HEK293 (cell line): Measurements from ENCODE around the gene VAV3.
A peak's percentile ranks its signal among the peaks of the same experiment; 100 is the strongest.

Source experiments
- CTCF ChIA-PET: fragments of 350-600 bp; formaldehyde crosslinking; extraction: SDS; loops from one replicate; lab custom pipeline; 2021; ENCODE audit warnings: antibody characterized with exemption; lab: Yijun Ruan, JAX
- POLR2A ChIA-PET: fragments of 300-600 bp; formaldehyde crosslinking; extraction: SDS; loops from one replicate; lab custom pipeline; 2020; ENCODE audit warnings: antibody characterized with exemption, inconsistent platforms; lab: Yijun Ruan, JAX
- H3K27ac ChIP-seq: fragments of 200-500 bp; sonication (Bioruptor generic); 2 replicates; pipeline ENCODE4 v1.5.1; 2014; ENCODE audit warnings: low read depth, low read length, control low read depth, inconsistent platforms; ENCODE audit errors: extremely low read depth
- H3K36me3 ChIP-seq, 2 experiments: fragments of 200-500 bp in 1 of 2; sonication (Bioruptor generic) in 1 of 2; 1 replicate in 1 of 2; 2 replicates in 1 of 2; pipeline ENCODE4 v1.5.1; 2014 to 2017; ENCODE audit warnings: inconsistent platforms in 2 of 2, low read length in 2 of 2; ENCODE audit not compliant: control insufficient read depth in 2 of 2, insufficient read depth in 1 of 2
- H3K4me1 ChIP-seq: fragments of 200-500 bp; sonication (Bioruptor generic); 2 replicates; pipeline ENCODE4 v1.5.1; 2014; ENCODE audit warnings: mild to moderate bottlenecking, low read length, inconsistent platforms; ENCODE audit not compliant: control insufficient read depth, insufficient read depth
- H3K4me3 ChIP-seq: 2 replicates; pipeline ENCODE4 v1.5.1; 2011; ENCODE audit warnings: low read depth, mild to moderate bottlenecking, control low read depth, low read length, moderate library complexity
- H3K9me3 ChIP-seq: fragments of 200-500 bp; sonication (Bioruptor generic); 2 replicates; pipeline ENCODE4 v1.5.1; 2014; ENCODE audit warnings: low read depth, low read length, inconsistent platforms; ENCODE audit not compliant: control insufficient read depth, insufficient read depth
- BCL11B ChIP-seq: fragments of 450-650 bp; formaldehyde crosslinking; IDR thresholded peaks from 2 replicates; pipeline ENCODE4 v1.5.1; 2016; ENCODE audit warnings: low read depth, missing biosample characterization, missing genetic modification characterization
- FEZF1 ChIP-seq: fragments of 450-650 bp; formaldehyde crosslinking; IDR thresholded peaks from 2 replicates; pipeline ENCODE4 v1.5.1; 2016; ENCODE audit warnings: missing biosample characterization, missing genetic modification characterization
- HOXC10 ChIP-seq: sonication (generic); formaldehyde crosslinking; IDR thresholded peaks from 2 replicates; pipeline ENCODE4 v1.8.1; 2023; ENCODE audit warnings: mild to moderate bottlenecking, missing genetic modification reagents
- MEIS1 ChIP-seq: sonication (generic); formaldehyde crosslinking; IDR thresholded peaks from 2 replicates; pipeline ENCODE4 v1.8.1; 2022; ENCODE audit warnings: missing genetic modification reagents, mild to moderate bottlenecking, borderline replicate concordance
- PRDM10 ChIP-seq: fragments of 450-650 bp; formaldehyde crosslinking; IDR thresholded peaks from 2 replicates; pipeline ENCODE4 v1.5.1; 2016; ENCODE audit warnings: missing biosample characterization, missing genetic modification characterization
- SCRT2 ChIP-seq: fragments of 450-650 bp; formaldehyde crosslinking; IDR thresholded peaks from 2 replicates; pipeline ENCODE4 v1.5.1; 2016; ENCODE audit warnings: missing biosample characterization, missing genetic modification characterization
- ZBTB21 ChIP-seq: fragments of 450-650 bp; formaldehyde crosslinking; IDR thresholded peaks from 2 replicates; pipeline ENCODE4 v1.5.1; 2017; ENCODE audit warnings: missing biosample characterization, missing genetic modification characterization
- ZFP3 ChIP-seq: fragments of 450-650 bp; formaldehyde crosslinking; IDR thresholded peaks from 2 replicates; pipeline ENCODE4 v1.5.1; 2016; ENCODE audit warnings: low read depth, missing biosample characterization, missing genetic modification characterization
- ZFP41 ChIP-seq: fragments of 450-650 bp; formaldehyde crosslinking; IDR thresholded peaks from 2 replicates; pipeline ENCODE4 v1.5.1; 2016; ENCODE audit warnings: missing biosample characterization, missing genetic modification characterization, borderline replicate concordance
- ZNF132 ChIP-seq: fragments of 450-650 bp; formaldehyde crosslinking; IDR thresholded peaks from 2 replicates; pipeline ENCODE4 v1.5.1; 2017; ENCODE audit warnings: missing biosample characterization, missing genetic modification characterization, borderline replicate concordance
- ZNF169 ChIP-seq: fragments of 450-650 bp; formaldehyde crosslinking; IDR thresholded peaks from 2 replicates; pipeline ENCODE4 v1.5.1; 2016; ENCODE audit warnings: missing biosample characterization, missing genetic modification characterization
- ZNF19 ChIP-seq: fragments of 450-650 bp; formaldehyde crosslinking; IDR thresholded peaks from 2 replicates; pipeline ENCODE4; 2016; ENCODE audit warnings: missing biosample characterization, missing genetic modification characterization, low read depth
- ZNF214 ChIP-seq: fragments of 450-650 bp; formaldehyde crosslinking; IDR thresholded peaks from 2 replicates; pipeline ENCODE4 v1.5.1; 2017; ENCODE audit warnings: missing biosample characterization, mild to moderate bottlenecking, missing genetic modification characterization, borderline replicate concordance
- ZNF341 ChIP-seq: fragments of 450-650 bp; formaldehyde crosslinking; IDR thresholded peaks from 2 replicates; pipeline ENCODE4; 2016; ENCODE audit warnings: low read depth, missing biosample characterization, missing genetic modification characterization
- ZNF350 ChIP-seq: fragments of 450-650 bp; formaldehyde crosslinking; IDR thresholded peaks from 2 replicates; pipeline ENCODE4 v1.5.0; 2017; ENCODE audit warnings: missing biosample characterization, mild to moderate bottlenecking, missing genetic modification characterization
- ZNF398 ChIP-seq: fragments of 450-650 bp; formaldehyde crosslinking; IDR thresholded peaks from 2 replicates; pipeline ENCODE4 v1.5.1; 2017; ENCODE audit warnings: missing biosample characterization, missing genetic modification characterization
- ZNF433 ChIP-seq: fragments of 450-650 bp; formaldehyde crosslinking; IDR thresholded peaks from 2 replicates; pipeline ENCODE4 v1.5.1; 2016; ENCODE audit warnings: missing biosample characterization, missing genetic modification characterization, low read depth
- ZNF449 ChIP-seq: fragments of 450-650 bp; formaldehyde crosslinking; IDR thresholded peaks from 2 replicates; pipeline ENCODE4 v1.5.1; 2017; ENCODE audit warnings: missing biosample characterization, mild to moderate bottlenecking, missing genetic modification characterization, moderate library complexity
- ZNF518A ChIP-seq: fragments of 450-650 bp; formaldehyde crosslinking; conservative IDR thresholded peaks from 2 replicates; pipeline ENCODE4 v1.5.1; 2016; ENCODE audit warnings: low read depth, missing biosample characterization, missing genetic modification characterization
- ZNF548 ChIP-seq: fragments of 450-650 bp; formaldehyde crosslinking; IDR thresholded peaks from 2 replicates; pipeline ENCODE4 v1.5.1; 2016; ENCODE audit warnings: missing biosample characterization, missing genetic modification characterization
- ZNF580 ChIP-seq: fragments of 450-650 bp; formaldehyde crosslinking; IDR thresholded peaks from 2 replicates; pipeline ENCODE4 v1.5.1; 2016; ENCODE audit warnings: missing biosample characterization, missing genetic modification characterization
- ZNF843 ChIP-seq: fragments of 450-650 bp; formaldehyde crosslinking; IDR thresholded peaks from 2 replicates; pipeline ENCODE4 v1.5.1; 2016; ENCODE audit warnings: missing biosample characterization, missing genetic modification characterization
- ZXDB ChIP-seq: fragments of 450-650 bp; formaldehyde crosslinking; IDR thresholded peaks from 2 replicates; pipeline ENCODE4 v1.5.1; 2016; ENCODE audit warnings: missing biosample characterization, missing genetic modification characterization

Gene VAV3

GRCh38 chr1:107912656-107913055 is 52.3 kb downstream of the VAV3 start (continued):
- TF ChIP-seq ZNF398 (tag by site-specific recombination) = no peak
- no peak for TF ChIP-seq ZNF433 (tag by site-specific recombination)
- no peak for TF ChIP-seq SCRT2
- no peak for TF ChIP-seq ZBTB21
- TF ChIP-seq ZNF214 = no peak
- TF ChIP-seq ZNF548 (tag by site-specific recombination) = no peak
- TF ChIP-seq ZNF169 (tag by site-specific recombination) = no peak
- TF ChIP-seq ZFP3 (tag by site-specific recombination) = no peak

- no peak overlapping the region for H3K4me3 ChIP-seq
- H3K27ac ChIP-seq = no peak overlapping the region
- TF ChIP-seq FEZF1 = peak; percentile 60; the same call in 1 of the 2 replicates
- TF ChIP-seq ZNF843 (tag by site-specific recombination) = peak; percentile 59
- 0 out of 2 replicates have a peak, but pooled peaks have one; percentile 29 for TF ChIP-seq PRDM10 (tag by site-specific recombination)
- no peak for TF ChIP-seq ZFP41 (tag by site-specific recombination)
- TF ChIP-seq ZNF132 (tag by site-specific recombination) = no peak
- peak; percentile 45; the same call in 1 of the 2 replicates for TF ChIP-seq ZXDB
- no peak for TF ChIP-seq ZNF433 (tag by site-specific recombination)
- no peak for TF ChIP-seq ZNF449
- TF ChIP-seq ZNF19 (tag by site-specific recombination) = no peak
- TF ChIP-seq ZNF350 (tag by site-specific recombination) = no peak
- no peak for TF ChIP-seq ZNF580 (tag by site-specific recombination)
- no peak for TF ChIP-seq BCL11B (tag by site-specific recombination)
- no peak for TF ChIP-seq HOXC10 (CRISPR knock-in tag)
- TF ChIP-seq ZNF518A (tag by site-specific recombination) = no peak
- no peak for TF ChIP-seq MEIS1 (CRISPR knock-in tag)
- TF ChIP-seq ZNF341 = no peak
- H3K36me3 ChIP-seq = no peaks in the 10 kb centered on the region
- POLR2A ChIA-PET = no interaction called here
- CTCF ChIA-PET = interaction anchor here (0.6 to 0.7 kb wide), 2 partner anchors 72 to 1970 kb away, joined by 3 to 4 read pairs; no protein-coding TSS in a partner anchor
- no peaks in the 10 kb centered on the region for H3K9me3 ChIP-seq
- H3K4me1 ChIP-seq = peaks cover 3% of the 10 kb centered on the region; the same call in 1 of the 2 replicates
Measured at GRCh38 chr1:107900090-107900945, 64.7 kb downstream of the VAV3 start.
